HepG2 (cell line): ENCODE measurements around the gene PNMA8B. TPM values are rescaled to one million over a fixed set of nuclear protein-coding genes. Genes with fewer than 3 reads are reported as not detected.

Experiments used
- ATAC-seq: fragments of 200-7000 bp; cut with Tn5 transposase; 3 replicates; pipeline ENCODE4 v1.9.1; 2020; ENCODE audit warnings: mild to moderate bottlenecking, moderate library complexity
- BruUV-seq: library from RNA; stranded (reverse); fragments of 400-500 nt; replicated peaks from 2 replicates; lab custom pipeline; 2021; lab: Mats Ljungman, UMichigan
- CTCF ChIA-PET: fragments of 300-600 bp; formaldehyde crosslinking; extraction: SDS; loops from one replicate; lab custom pipeline; 2021; ENCODE audit warnings: low total read pairs, inconsistent platforms, low intra/inter-chr PET ratio; lab: Yijun Ruan, JAX
- POLR2A ChIA-PET: fragments of 350-600 bp; sonication (Branson Sonifier 250); formaldehyde crosslinking; loops from one replicate; lab custom pipeline; 2020; ENCODE audit warnings: antibody characterized with exemption, inconsistent platforms; lab: Yijun Ruan, JAX
- DNase-seq: peaks from one replicate; pipeline ENCODE4 v3.0.0-alpha.2; 2015; ENCODE audit warnings: low spot score
- FAIRE-seq: peaks from 3 replicates; lab custom pipeline; 2011; peaks lifted over from hg19 to GRCh38; lab: Jason Lieb, UNC
- H2AFZ ChIP-seq: one replicate; pipeline ENCODE4 v1.6.1; 2011; ENCODE audit warnings: low read length, inconsistent platforms
- H3K27ac ChIP-seq: fragments of 300-600 bp; 3 replicates; pipeline ENCODE4 v1.8.0; 2011; ENCODE audit warnings: mixed run types, mild to moderate bottlenecking, mixed read lengths, low read length, inconsistent platforms; ENCODE audit not compliant: insufficient read depth; ENCODE audit errors: extremely low read length
- H3K27me3 ChIP-seq, 2 experiments: fragments of 200-600 bp in 1 of 2; 2 replicates in 1 of 2; 3 replicates in 1 of 2; pipeline versions ENCODE4 v1.6.0 to v1.8.0; 2011; ENCODE audit warnings: low read length in 2 of 2, mild to moderate bottlenecking in 2 of 2, moderate library complexity in 2 of 2, inconsistent platforms in 1 of 2; ENCODE audit not compliant: insufficient read depth in 2 of 2, control insufficient read depth in 1 of 2
- H3K36me3 ChIP-seq, 2 experiments: fragments of 200-600 bp in 1 of 2; replicated peaks in 1 of 2; 2 replicates in 1 of 2; 3 replicates in 1 of 2; pipeline versions ENCODE4 v1.5.1 to v1.8.0; 2011; ENCODE audit warnings: low read length in 2 of 2, inconsistent platforms in 1 of 2; ENCODE audit not compliant: insufficient read depth in 2 of 2, control insufficient read depth in 1 of 2
- H3K4me1 ChIP-seq: 2 replicates; pipeline ENCODE4 v1.5.1; 2012; ENCODE audit warnings: low read length, inconsistent platforms; ENCODE audit not compliant: insufficient read depth
- H3K4me2 ChIP-seq: 2 replicates; pipeline ENCODE4 v1.6.0; 2011; ENCODE audit warnings: low read depth, low read length, inconsistent platforms
- H3K4me3 ChIP-seq, 3 experiments: fragments of 200-600 bp in 1 of 3; sonication (generic), shearing (Covaris generic) in 1 of 3; replicated peaks in 1 of 3; 2 replicates each; pipeline ENCODE4 v1.5.1; 2011 to 2016; ENCODE audit warnings: low read length in 3 of 3, inconsistent platforms in 2 of 3, low read depth in 2 of 3, mild to moderate bottlenecking in 2 of 3, control low read depth in 1 of 3, mixed read lengths in 1 of 3; ENCODE audit not compliant: insufficient read depth in 1 of 3
- H3K79me2 ChIP-seq: one replicate; pipeline ENCODE4 v1.6.1; 2011; ENCODE audit warnings: low read length, inconsistent platforms; ENCODE audit not compliant: insufficient read depth
- H3K9ac ChIP-seq: 2 replicates; pipeline ENCODE4 v1.6.0; 2011; ENCODE audit warnings: mild to moderate bottlenecking, low read depth, low read length, inconsistent platforms; ENCODE audit not compliant: insufficient read depth
- H3K9me3 ChIP-seq: 2 replicates; pipeline ENCODE4 v1.5.1; 2012; ENCODE audit warnings: mild to moderate bottlenecking, low read length
- H4K20me1 ChIP-seq: 2 replicates; pipeline ENCODE4 v1.6.0; 2011; ENCODE audit warnings: inconsistent platforms, mild to moderate bottlenecking, low read length, moderate library complexity; ENCODE audit not compliant: insufficient read depth
- KDM2A ChIP-seq: sonication (generic); formaldehyde crosslinking; IDR thresholded peaks from 2 replicates; pipeline ENCODE4 v1.4.0; 2020; ENCODE audit warnings: low read depth, missing genetic modification reagents, borderline replicate concordance
- MIER3 ChIP-seq: IDR thresholded peaks from 2 replicates; pipeline ENCODE4 v1.6.1; 2016; ENCODE audit warnings: missing compliant biosample characterization, borderline replicate concordance
- MXI1 ChIP-seq: IDR thresholded peaks from 3 replicates; pipeline ENCODE4 v1.6.1; 2012; ENCODE audit warnings: low read depth, low read length, inconsistent platforms, borderline replicate concordance
- NONO ChIP-seq, 2 experiments: fragments of 450-650 bp in 1 of 2; sonication (generic) in 1 of 2; formaldehyde crosslinking in 1 of 2; IDR thresholded peaks in 1 of 2; conservative IDR thresholded peaks in 1 of 2; 2 replicates each; pipeline versions ENCODE4 v1.6.1 to v1.8.0; 2017 to 2022; ENCODE audit warnings: mild to moderate bottlenecking in 1 of 2, missing genetic modification reagents in 1 of 2, moderate library complexity in 1 of 2
- SNRNP70 ChIP-seq: fragments of 200-400 bp; formaldehyde crosslinking; IDR thresholded peaks from 2 replicates; pipeline ENCODE4 v1.6.1; 2017; ENCODE audit warnings: mild to moderate bottlenecking, low read depth, low read length, moderate library complexity
- TCF7 ChIP-seq: sonication (generic); IDR thresholded peaks from 2 replicates; pipeline ENCODE4 v1.6.1; 2016; ENCODE audit warnings: antibody characterized with exemption, low read depth
- YY1 ChIP-seq: IDR thresholded peaks from 2 replicates; pipeline ENCODE4 v1.6.1; 2011; ENCODE audit warnings: low read length, low read depth, moderate library complexity, mild to moderate bottlenecking; ENCODE audit not compliant: insufficient read depth, insufficient replicate concordance
- ZFX ChIP-seq: sonication (generic); formaldehyde crosslinking; IDR thresholded peaks from 2 replicates; pipeline ENCODE4 v1.4.0; 2020; ENCODE audit warnings: mild to moderate bottlenecking, low read depth, missing genetic modification reagents, moderate library complexity
- ZNF460 ChIP-seq: sonication (generic); formaldehyde crosslinking; IDR thresholded peaks from 2 replicates; pipeline ENCODE4 v1.5.1; 2020; ENCODE audit warnings: missing genetic modification reagents, mild to moderate bottlenecking, borderline replicate concordance
- WGBS: methylation state at CpG from one replicate; pipeline ENCODE4 v1.1.6; 2017; ENCODE audit warnings: low lambda C conversion rate; 5-methylcytosine and 5-hydroxymethylcytosine counted together
- in situ Hi-C: cut with HindIII; loops from 2 replicates; pipeline ENCODE4 v1.10.0; 2017; ENCODE audit warnings: low pct_unique_long_range_greater_than_20kb; ENCODE audit not compliant: extremely low pct_ligation_motif_present
- intact Hi-C: fragments of 100-400 bp; cut with micrococcal nuclease; formaldehyde crosslinking; loops from one replicate; pipeline ENCODE4 v1.10.0; 2022; ENCODE audit not compliant: unreplicated experiment
- polyA plus RNA-seq, 8 experiments: library from polyadenylated mRNA; depleted of rRNA in 3 of 8; stranded (reverse) in 7 of 8; unstranded in 1 of 8; fragments of >200 nt; fragmentation: Illumina TruSeq in 4 of 8; extraction: Trizol in 4 of 8; gene quantifications; 2 replicates each; pipeline versions ENCODE4 v1.2.1 to v1.2.3, GENCODE V29; 2011 to 2016; ENCODE audit warnings: low read depth in 4 of 8, missing spikeins in 1 of 8, mixed read lengths in 1 of 8; ENCODE audit not compliant: insufficient read depth in 1 of 8
- total RNA-seq, 5 experiments: library from RNA; depleted of rRNA; stranded (reverse); fragments of >200 nt; fragmentation: Illumina TruSeq; extraction: Trizol; gene quantifications; 2 replicates each; pipeline ENCODE4 v1.2.3, GENCODE V29; 2016; ENCODE audit warnings: low read depth in 1 of 5
- TF ChIP-seq, protein P1 (sequence below): sonication (generic); formaldehyde crosslinking; IDR thresholded peaks from 2 replicates; pipeline ENCODE4 v1.5.0; 2020; ENCODE audit warnings: mild to moderate bottlenecking, missing genetic modification reagents
- TF ChIP-seq, protein P2 (sequence below), 2 experiments: sonication (generic) in 1 of 2; formaldehyde crosslinking in 1 of 2; IDR thresholded peaks; 2 replicates each; pipeline versions ENCODE4 v1.4.0 to v1.6.1; 2018 to 2020; ENCODE audit warnings: missing genetic modification reagents in 2 of 2, borderline replicate concordance in 1 of 2, low read depth in 1 of 2, mild to moderate bottlenecking in 1 of 2, missing biosample characterization in 1 of 2
- TF ChIP-seq, protein P3 (sequence below): sonication (generic); formaldehyde crosslinking; conservative IDR thresholded peaks from 2 replicates; pipeline ENCODE4 v1.8.0; 2022; ENCODE audit warnings: missing genetic modification reagents
- TF ChIP-seq, protein P4 (sequence below): sonication (generic); formaldehyde crosslinking; IDR thresholded peaks from 2 replicates; pipeline ENCODE4 v1.5.0; 2020; ENCODE audit warnings: mild to moderate bottlenecking, missing genetic modification reagents, borderline replicate concordance

The PNMA8B gene
- total and polyA plus RNA-seq, 2 of the 13 experiments (the other 11 are each of a cell fraction or from before 2014, with no cell fraction given), result not detected

- H3K4me3 ChIP-seq, result no peak overlapping the region
- H3K9me3 ChIP-seq, result peaks cover 6% of the 10 kb centered on the region
- no peak overlapping the region for H2AFZ ChIP-seq
- intact Hi-C loops (loop anchor here (5.0 to 10.0 kb wide), 2 partner anchors 111 to 229 kb away; no protein-coding TSS in a partner anchor), in situ Hi-C loops (no loop called here)
- ChIA-PET POLR2A (no interaction called here), CTCF (interaction anchor here (1.2 to 5.7 kb wide), 6 partner anchors 15 to 233 kb away, joined by 3 to 59 read pairs (median 6); no protein-coding TSS in a partner anchor)
- ATAC-seq (peak; percentile 91), FAIRE-seq (no peak), DNase-seq (peak; percentile 44)
- H3K4me2 ChIP-seq, result no peak overlapping the region
- H3K27me3 ChIP-seq, result no peaks in the 10 kb centered on the region
- BruUV-seq, result no TSS peak
- no peaks in the 10 kb centered on the region for H3K79me2 ChIP-seq
- H3K4me1 ChIP-seq, result no peaks in the 10 kb centered on the region
- H3K9ac ChIP-seq, result no peak overlapping the region
- 20% methylated on average over 33 of the region's 36 CpGs for WGBS
- no peak overlapping the region for H3K27ac ChIP-seq
- H3K36me3 ChIP-seq, result no peaks in the 10 kb centered on the region
- H4K20me1 ChIP-seq, result no peaks in the 10 kb centered on the region
- TF ChIP-seq MXI1, result no peak
- TF ChIP-seq, protein P1, sequence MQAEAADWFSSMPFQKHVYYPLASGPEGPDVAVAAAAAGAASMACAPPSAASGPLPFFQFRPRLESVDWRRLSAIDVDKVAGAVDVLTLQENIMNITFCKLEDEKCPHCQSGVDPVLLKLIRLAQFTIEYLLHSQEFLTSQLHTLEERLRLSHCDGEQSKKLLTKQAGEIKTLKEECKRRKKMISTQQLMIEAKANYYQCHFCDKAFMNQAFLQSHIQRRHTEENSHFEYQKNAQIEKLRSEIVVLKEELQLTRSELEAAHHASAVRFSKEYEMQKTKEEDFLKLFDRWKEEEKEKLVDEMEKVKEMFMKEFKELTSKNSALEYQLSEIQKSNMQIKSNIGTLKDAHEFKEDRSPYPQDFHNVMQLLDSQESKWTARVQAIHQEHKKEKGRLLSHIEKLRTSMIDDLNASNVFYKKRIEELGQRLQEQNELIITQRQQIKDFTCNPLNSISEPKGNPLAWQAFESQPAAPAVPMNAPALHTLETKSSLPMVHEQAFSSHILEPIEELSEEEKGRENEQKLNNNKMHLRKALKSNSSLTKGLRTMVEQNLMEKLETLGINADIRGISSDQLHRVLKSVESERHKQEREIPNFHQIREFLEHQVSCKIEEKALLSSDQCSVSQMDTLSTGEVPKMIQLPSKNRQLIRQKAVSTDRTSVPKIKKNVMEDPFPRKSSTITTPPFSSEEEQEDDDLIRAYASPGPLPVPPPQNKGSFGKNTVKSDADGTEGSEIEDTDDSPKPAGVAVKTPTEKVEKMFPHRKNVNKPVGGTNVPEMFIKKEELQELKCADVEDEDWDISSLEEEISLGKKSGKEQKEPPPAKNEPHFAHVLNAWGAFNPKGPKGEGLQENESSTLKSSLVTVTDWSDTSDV (CRISPR knock-in tag), result no peak
- TF ChIP-seq KDM2A (CRISPR knock-in tag), result peak; percentile 56; the same call in 1 of the 2 replicates
- TF ChIP-seq, protein P2, sequence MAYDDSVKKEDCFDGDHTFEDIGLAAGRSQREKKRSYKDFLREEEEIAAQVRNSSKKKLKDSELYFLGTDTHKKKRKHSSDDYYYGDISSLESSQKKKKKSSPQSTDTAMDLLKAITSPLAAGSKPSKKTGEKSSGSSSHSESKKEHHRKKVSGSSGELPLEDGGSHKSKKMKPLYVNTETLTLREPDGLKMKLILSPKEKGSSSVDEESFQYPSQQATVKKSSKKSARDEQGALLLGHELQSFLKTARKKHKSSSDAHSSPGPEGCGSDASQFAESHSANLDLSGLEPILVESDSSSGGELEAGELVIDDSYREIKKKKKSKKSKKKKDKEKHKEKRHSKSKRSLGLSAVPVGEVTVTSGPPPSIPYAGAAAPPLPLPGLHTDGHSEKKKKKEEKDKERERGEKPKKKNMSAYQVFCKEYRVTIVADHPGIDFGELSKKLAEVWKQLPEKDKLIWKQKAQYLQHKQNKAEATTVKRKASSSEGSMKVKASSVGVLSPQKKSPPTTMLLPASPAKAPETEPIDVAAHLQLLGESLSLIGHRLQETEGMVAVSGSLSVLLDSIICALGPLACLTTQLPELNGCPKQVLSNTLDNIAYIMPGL (CRISPR knock-in tag; IDR thresholded peaks at IDR 0.05; ENCODE audit: borderline replicate concordance in 1 of 2, low read depth in 1 of 2), result 0 out of 4 replicates have a peak, but pooled peaks have one; percentile 46 to 54
- TF ChIP-seq ZFX (CRISPR knock-in tag), result peak; percentile 53; the same call in 1 of the 2 replicates
- TF ChIP-seq, protein P3, sequence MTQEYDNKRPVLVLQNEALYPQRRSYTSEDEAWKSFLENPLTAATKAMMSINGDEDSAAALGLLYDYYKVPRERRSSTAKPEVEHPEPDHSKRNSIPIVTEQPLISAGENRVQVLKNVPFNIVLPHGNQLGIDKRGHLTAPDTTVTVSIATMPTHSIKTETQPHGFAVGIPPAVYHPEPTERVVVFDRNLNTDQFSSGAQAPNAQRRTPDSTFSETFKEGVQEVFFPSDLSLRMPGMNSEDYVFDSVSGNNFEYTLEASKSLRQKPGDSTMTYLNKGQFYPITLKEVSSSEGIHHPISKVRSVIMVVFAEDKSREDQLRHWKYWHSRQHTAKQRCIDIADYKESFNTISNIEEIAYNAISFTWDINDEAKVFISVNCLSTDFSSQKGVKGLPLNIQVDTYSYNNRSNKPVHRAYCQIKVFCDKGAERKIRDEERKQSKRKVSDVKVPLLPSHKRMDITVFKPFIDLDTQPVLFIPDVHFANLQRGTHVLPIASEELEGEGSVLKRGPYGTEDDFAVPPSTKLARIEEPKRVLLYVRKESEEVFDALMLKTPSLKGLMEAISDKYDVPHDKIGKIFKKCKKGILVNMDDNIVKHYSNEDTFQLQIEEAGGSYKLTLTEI (CRISPR knock-in tag), result no peak
- peak; percentile 60; the same call in 1 of the 2 replicates for TF ChIP-seq ZNF460 (CRISPR knock-in tag)
- TF ChIP-seq NONO (IDR thresholded peaks at IDR 0.05), result no peak
- TF ChIP-seq NONO (CRISPR knock-in tag; conservative IDR thresholded peaks at IDR 0.05), result no peak
- TF ChIP-seq SNRNP70, result no peak
- no peak for TF ChIP-seq MIER3
- TF ChIP-seq TCF7, result no peak
- TF ChIP-seq, protein P4, sequence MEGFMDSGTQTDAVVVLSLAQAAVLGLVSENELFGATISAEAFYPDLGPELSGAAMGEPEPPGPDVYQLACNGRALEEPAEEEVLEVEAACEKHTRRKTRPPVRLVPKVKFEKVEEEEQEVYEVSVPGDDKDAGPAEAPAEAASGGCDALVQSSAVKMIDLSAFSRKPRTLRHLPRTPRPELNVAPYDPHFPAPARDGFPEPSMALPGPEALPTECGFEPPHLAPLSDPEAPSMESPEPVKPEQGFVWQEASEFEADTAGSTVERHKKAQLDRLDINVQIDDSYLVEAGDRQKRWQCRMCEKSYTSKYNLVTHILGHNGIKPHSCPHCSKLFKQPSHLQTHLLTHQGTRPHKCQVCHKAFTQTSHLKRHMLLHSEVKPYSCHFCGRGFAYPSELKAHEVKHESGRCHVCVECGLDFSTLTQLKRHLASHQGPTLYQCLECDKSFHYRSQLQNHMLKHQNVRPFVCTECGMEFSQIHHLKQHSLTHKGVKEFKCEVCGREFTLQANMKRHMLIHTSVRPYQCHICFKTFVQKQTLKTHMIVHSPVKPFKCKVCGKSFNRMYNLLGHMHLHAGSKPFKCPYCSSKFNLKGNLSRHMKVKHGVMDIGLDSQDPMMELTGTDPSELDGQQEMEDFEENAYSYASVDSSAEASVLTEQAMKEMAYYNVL (CRISPR knock-in tag), result no peak
- TF ChIP-seq YY1, result peak; percentile 54
Measured at GRCh38 chr19:46513461-46514236, 18.0 kb upstream of the PNMA8B start.
